Tibial artery (tissue), 4 donors: ENCODE measurements around the gene AURKAIP1.
A peak's percentile ranks its signal among the peaks of the same experiment; 100 is the strongest.

Source experiments
- DNase-seq, 2 donors: peaks; one replicate each; pipeline ENCODE4 v3.0.0-alpha.2; 2019
- H3K27ac ChIP-seq, 2 donors: fragments of 200-600 bp; sonication (generic) in 1 of 2; 1 replicate in 1 of 2; 2 replicates in 1 of 2; pipeline ENCODE4 v1.5.1; 2018 to 2019; ENCODE audit warnings: mild to moderate bottlenecking in 1 of 2
- H3K27me3 ChIP-seq, 2 donors: fragments of 200-600 bp; sonication (generic) in 1 of 2; one replicate each; pipeline versions ENCODE4 v1.5.1 to v1.6.0; 2016 to 2019
- H3K36me3 ChIP-seq, 3 donors: fragments of 200-600 bp; sonication (generic) in 2 of 3; one replicate each; pipeline ENCODE4 v1.5.1; 2016 to 2019; ENCODE audit warnings: mild to moderate bottlenecking in 2 of 3
- H3K4me1 ChIP-seq, 4 donors: fragments of 200-600 bp; sonication (generic) in 2 of 4; 1 replicate in 3 of 4; 2 replicates in 1 of 4; pipeline ENCODE4 v1.5.1; 2016 to 2019
- H3K4me3 ChIP-seq, 2 donors: fragments of 200-600 bp; sonication (generic) in 1 of 2; 1 replicate in 1 of 2; 2 replicates in 1 of 2; pipeline ENCODE4 v1.5.1; 2018 to 2019; ENCODE audit warnings: mild to moderate bottlenecking in 2 of 2
- H3K9me3 ChIP-seq, 3 donors: fragments of 200-600 bp; sonication (generic) in 1 of 3; one replicate each; pipeline ENCODE4 v1.5.1; 2016 to 2019
- CTCF ChIP-seq, 2 experiments: fragments of 200-600 bp in 1 of 2; fragments of 450-650 bp in 1 of 2; IDR thresholded peaks; one replicate each; pipeline ENCODE4 v1.5.1; 2017 to 2019; ENCODE audit warnings: antibody characterized with exemption in 2 of 2, mild to moderate bottlenecking in 1 of 2, moderate library complexity in 1 of 2
- intact Hi-C: fragments of 100-400 bp; cut with DNase I; formaldehyde crosslinking; loops from one replicate; pipeline ENCODE4 v1.15.0; 2023; ENCODE audit warnings: low total_unique reads

Gene AURKAIP1

GRCh38 chr1:1354271-1355247, 20.4 kb downstream of the AURKAIP1 start:
- Histone ChIP-seq H3K4me1 (peaks cover 0 to 83% (median 70%) of the 10 kb centered on the region in 4 donors), H3K27ac (peak overlapping the region; percentile 94 to 97)

GRCh38 chr1:1353389-1354151, 21.4 kb downstream of the AURKAIP1 start:
- intact Hi-C loops, result no loop called here
- peaks cover 9 to 27% (median 24%) of the 10 kb centered on the region in 3 donors for H3K36me3 ChIP-seq
- H3K9me3 ChIP-seq, result no peaks in the 10 kb centered on the region
- H3K4me1 ChIP-seq, result peaks cover 0 to 73% (median 60%) of the 10 kb centered on the region in 4 donors
- no peak for TF ChIP-seq CTCF (IDR thresholded peaks at IDR 0.05)
- no peak for DNase-seq
- H3K27ac ChIP-seq, result peak overlapping the region; percentile 19 to 39
- no peak overlapping the region for H3K4me3 ChIP-seq
- H3K27me3 ChIP-seq, result no peaks in the 10 kb centered on the region

More at GRCh38 chr1:1354271-1355247, 20.4 kb downstream of the AURKAIP1 start:
- Histone ChIP-seq H3K4me3 (peak overlapping the region; percentile 71 to 78), H3K9me3 (no peaks in the 10 kb centered on the region), H3K27me3 (no peaks in the 10 kb centered on the region), H3K36me3 (peaks cover 9 to 27% (median 24%) of the 10 kb centered on the region in 3 donors)
- no peak for DNase-seq
- intact Hi-C loops, result no loop called here
- TF ChIP-seq CTCF (IDR thresholded peaks at IDR 0.05), result no peak

GRCh38 chr1:1352786-1353388, 22.1 kb downstream of the AURKAIP1 start:
- no peak for TF ChIP-seq CTCF (IDR thresholded peaks at IDR 0.05)
- Histone ChIP-seq H3K9me3 (no peaks in the 10 kb centered on the region), H3K27me3 (no peaks in the 10 kb centered on the region), H3K36me3 (peaks cover 9 to 27% (median 24%) of the 10 kb centered on the region in 3 donors), H3K27ac (peak overlapping the region in 1 of 2 donors; percentile 63), H3K4me3 (no peak overlapping the region), H3K4me1 (peaks cover 0 to 73% (median 60%) of the 10 kb centered on the region in 4 donors)
- no peak for DNase-seq
- intact Hi-C loops, result no loop called here

- TF ChIP-seq CTCF (IDR thresholded peaks at IDR 0.05), result no peak
- Histone ChIP-seq H3K9me3 (no peaks in the 10 kb centered on the region), H3K36me3 (peaks cover 9 to 27% (median 24%) of the 10 kb centered on the region in 3 donors), H3K4me3 (no peak overlapping the region), H3K27me3 (no peaks in the 10 kb centered on the region), H3K4me1 (peaks cover 0 to 74% (median 63%) of the 10 kb centered on the region in 4 donors), H3K27ac (peak overlapping the region; percentile 4 to 63)
- intact Hi-C loops, result no loop called here
- peak in 1 of 2 donors; percentile 63 for DNase-seq
Measured at GRCh38 chr1:1351511-1352427, 23.2 kb downstream of the AURKAIP1 start.
